Loucy (cell line): ENCODE measurements around the gene CES1.
"Not testable (repeated sequence)": the region's sequence is repeated elsewhere in the genome, so short reads cannot be mapped to it uniquely, and the experiment has no call there.

Experiments
- H2AFZ ChIP-seq: fragments of 200-600 bp; sonication (generic); 2 replicates; pipeline ENCODE4 v1.6.0; 2016; ENCODE audit warnings: antibody characterized with exemption, mild to moderate bottlenecking, low read length, moderate library complexity
- H3F3A ChIP-seq: fragments of 200-600 bp; 2 replicates; pipeline ENCODE4 v1.6.0; 2016; ENCODE audit warnings: antibody characterized with exemption, low read depth, mild to moderate bottlenecking
- H3K27me3 ChIP-seq: fragments of 200-600 bp; sonication (generic); 2 replicates; pipeline ENCODE4 v1.6.1; 2014; ENCODE audit warnings: low read length, mild to moderate bottlenecking; ENCODE audit not compliant: insufficient read depth, poor library complexity, severe bottlenecking
- H3K36me3 ChIP-seq: fragments of 200-600 bp; sonication (generic); 2 replicates; pipeline ENCODE4 v1.6.1; 2016; ENCODE audit warnings: low read length; ENCODE audit not compliant: insufficient read depth
- H3K4me1 ChIP-seq: fragments of 200-600 bp; sonication (generic); 2 replicates; pipeline ENCODE4 v1.5.1; 2014; ENCODE audit warnings: low read length, mild to moderate bottlenecking; ENCODE audit not compliant: insufficient read depth, poor library complexity, severe bottlenecking
- H3K4me2 ChIP-seq: fragments of 200-600 bp; sonication (generic); 2 replicates; pipeline ENCODE4 v1.6.0; 2014; ENCODE audit warnings: antibody characterized with exemption, low read length, low read depth, mild to moderate bottlenecking; ENCODE audit not compliant: poor library complexity, severe bottlenecking
- H3K4me3 ChIP-seq: fragments of 200-600 bp; sonication (generic); 2 replicates; pipeline ENCODE4 v1.5.1; 2014; ENCODE audit warnings: low read length, mild to moderate bottlenecking, mixed read lengths; ENCODE audit not compliant: poor library complexity, severe bottlenecking
- H3K79me2 ChIP-seq: fragments of 200-600 bp; sonication (generic); 2 replicates; pipeline ENCODE4 v1.6.1; 2014; ENCODE audit warnings: low read length; ENCODE audit not compliant: insufficient read depth
- H3K9ac ChIP-seq: fragments of 200-600 bp; sonication (generic); 2 replicates; pipeline ENCODE4 v1.6.0; 2014; ENCODE audit warnings: mild to moderate bottlenecking, low read depth, low read length, moderate library complexity; ENCODE audit not compliant: poor library complexity, severe bottlenecking
- H3K9me2 ChIP-seq: fragments of 200-600 bp; sonication (generic); replicated peaks from 2 replicates; pipeline ENCODE4 v1.6.1; 2016; ENCODE audit warnings: low read depth, low read length, mixed read lengths
- H3K9me3 ChIP-seq: fragments of 200-600 bp; sonication (generic); 2 replicates; pipeline ENCODE4 v1.6.1; 2014; ENCODE audit warnings: mild to moderate bottlenecking, antibody characterized with exemption, low read length, low read depth; ENCODE audit not compliant: insufficient read depth
- H4K20me1 ChIP-seq: fragments of 200-600 bp; sonication (generic); 2 replicates; pipeline ENCODE4 v1.6.0; 2014; ENCODE audit warnings: antibody characterized with exemption, low read length, mild to moderate bottlenecking; ENCODE audit not compliant: insufficient read depth, poor library complexity, severe bottlenecking
- CTCF ChIP-seq: fragments of 200-600 bp; sonication (generic); conservative IDR thresholded peaks from 2 replicates; pipeline ENCODE4 v1.5.1; 2014; ENCODE audit warnings: mild to moderate bottlenecking, antibody characterized with exemption, low read length
- EZH2phosphoT487 ChIP-seq: fragments of 200-600 bp; IDR thresholded peaks from 2 replicates; pipeline ENCODE4 v1.6.1; 2018; ENCODE audit warnings: antibody characterized with exemption, mild to moderate bottlenecking, moderate library complexity, borderline replicate concordance

The CES1 gene

GRCh38 chr16:55817236-55817912, 15.5 kb downstream of the CES1 start:
- Histone ChIP-seq H3K36me3 (no peaks in the 10 kb centered on the region), H3K4me2 (no peak overlapping the region), H3K9me2 (no peaks in the 10 kb centered on the region), H3K4me1 (no peaks in the 10 kb centered on the region), H3K9ac (no peak overlapping the region), H3K4me3 (no peak overlapping the region), H3K79me2 (no peaks in the 10 kb centered on the region), H3F3A (no peaks in the 10 kb centered on the region), H4K20me1 (no peaks in the 10 kb centered on the region), H2AFZ (no peak overlapping the region), H3K27me3 (no peaks in the 10 kb centered on the region), H3K9me3 (no peaks in the 10 kb centered on the region; the same call in 1 of the 2 replicates)
- no peak for TF ChIP-seq CTCF
- no peak for TF ChIP-seq EZH2phosphoT487

GRCh38 chr16:55816222-55816621, 16.7 kb downstream of the CES1 start:
- H3K4me2 ChIP-seq, H3K4me1 ChIP-seq, H3K27me3 ChIP-seq, H3F3A ChIP-seq, H2AFZ ChIP-seq, H3K79me2 ChIP-seq, H3K4me3 ChIP-seq, H4K20me1 ChIP-seq, H3K9me2 ChIP-seq, H3K9me3 ChIP-seq, H3K36me3 ChIP-seq, H3K9ac ChIP-seq: not testable (repeated sequence)

GRCh38 chr16:55815320-55815719, 17.6 kb downstream of the CES1 start:
- Histone ChIP-seq H3K79me2 (no peaks in the 10 kb centered on the region), H4K20me1 (no peaks in the 10 kb centered on the region), H3K9ac (no peak overlapping the region), H2AFZ (no peak overlapping the region), H3K36me3 (no peaks in the 10 kb centered on the region), H3K27me3 (no peaks in the 10 kb centered on the region), H3K9me2 (no peaks in the 10 kb centered on the region), H3K9me3 (no peaks in the 10 kb centered on the region; the same call in 1 of the 2 replicates), H3F3A (no peaks in the 10 kb centered on the region), H3K4me3 (no peak overlapping the region), H3K4me1 (no peaks in the 10 kb centered on the region), H3K4me2 (no peak overlapping the region)
- TF ChIP-seq CTCF (no peak), EZH2phosphoT487 (no peak)

GRCh38 chr16:55814174-55814573, 18.7 kb downstream of the CES1 start:
- not testable (repeated sequence) for H3K9me3 ChIP-seq, H3K9ac ChIP-seq, H2AFZ ChIP-seq, H3K4me2 ChIP-seq, H3K4me1 ChIP-seq, H3F3A ChIP-seq, H3K79me2 ChIP-seq, H3K36me3 ChIP-seq, H3K27me3 ChIP-seq, H3K4me3 ChIP-seq, H4K20me1 ChIP-seq, H3K9me2 ChIP-seq

GRCh38 chr16:55813730-55814129, 19.2 kb downstream of the CES1 start:
- not testable (repeated sequence) for H3K27me3 ChIP-seq, H3K9ac ChIP-seq, H3K36me3 ChIP-seq, H3K9me2 ChIP-seq, H4K20me1 ChIP-seq, H3K4me2 ChIP-seq, H3K4me1 ChIP-seq, H3K79me2 ChIP-seq, H3K4me3 ChIP-seq, H3K9me3 ChIP-seq, H3F3A ChIP-seq, H2AFZ ChIP-seq
